Gastroesophageal sphincter (tissue), 4 donors: Measurements from ENCODE around the gene GRID2. TPM values are rescaled to one million over a fixed set of nuclear protein-coding genes. Genes with fewer than 3 reads are reported as not detected.

ENCODE experiments used
- ATAC-seq: fragments of 150-250 bp; one replicate; pipeline ENCODE4 v1.9.1; 2016; ENCODE audit warnings: mild to moderate bottlenecking, moderate library complexity
- H3K27ac ChIP-seq, 4 donors: fragments of 200-600 bp; sonication (generic) in 3 of 4; 1 replicate in 3 of 4; 2 replicates in 1 of 4; pipeline ENCODE4 v1.5.1; 2016 to 2019
- H3K27me3 ChIP-seq: fragments of 200-600 bp; sonication (generic); one replicate; pipeline ENCODE4 v1.5.1; 2019
- H3K36me3 ChIP-seq, 2 donors: fragments of 200-600 bp; sonication (generic); one replicate each; pipeline ENCODE4 v1.5.1; 2019; ENCODE audit warnings: control low read depth in 1 of 2
- H3K4me1 ChIP-seq, 3 donors: fragments of 200-600 bp; sonication (generic); 1 replicate in 2 of 3; 2 replicates in 1 of 3; pipeline ENCODE4 v1.5.1; 2016 to 2019; ENCODE audit warnings: control low read depth in 2 of 3
- H3K4me3 ChIP-seq, 2 donors: fragments of 200-600 bp; sonication (generic); one replicate each; pipeline ENCODE4 v1.5.1; 2019; ENCODE audit warnings: mild to moderate bottlenecking in 1 of 2, moderate library complexity in 1 of 2
- H3K9me3 ChIP-seq, 3 donors: fragments of 200-600 bp; sonication (generic); one replicate each; pipeline ENCODE4 v1.5.1; 2017 to 2019; ENCODE audit warnings: control low read depth in 2 of 3
- EP300 ChIP-seq: sonication (generic); formaldehyde crosslinking; IDR thresholded peaks from one replicate; pipeline ENCODE4 v1.6.1; 2017; ENCODE audit warnings: antibody characterized with exemption, mild to moderate bottlenecking
- POLR2A ChIP-seq, 2 donors: fragments of 450-650 bp; IDR thresholded peaks; one replicate each; pipeline ENCODE4 v1.6.1; 2017; ENCODE audit warnings: antibody characterized with exemption in 2 of 2, mild to moderate bottlenecking in 2 of 2, moderate library complexity in 1 of 2
- POLR2AphosphoS5 ChIP-seq: sonication (generic); formaldehyde crosslinking; IDR thresholded peaks from one replicate; pipeline ENCODE4 v1.6.1; 2017; ENCODE audit warnings: antibody characterized with exemption
- WGBS, 2 donors: methylation state at CpG; one replicate each; pipeline ENCODE4 v1.1.5; 2018; ENCODE audit warnings: low coverage in 1 of 2; 5-methylcytosine and 5-hydroxymethylcytosine counted together
- total RNA-seq, 4 donors: library from RNA; depleted of rRNA; stranded (reverse); fragments of >200 nt; gene quantifications; one replicate each; pipeline ENCODE4 v1.1.0, GENCODE V29; 2016
- TF ChIP-seq, protein P1 (sequence below), 4 experiments: fragments of 200-600 bp in 2 of 4; fragments of 450-650 bp in 2 of 4; sonication (generic) in 1 of 4; IDR thresholded peaks; one replicate each; pipeline ENCODE4 v1.5.1; 2017 to 2019; ENCODE audit warnings: antibody characterized with exemption in 4 of 4, mild to moderate bottlenecking in 2 of 4, moderate library complexity in 2 of 4

The GRID2 gene
- total RNA-seq, 4 donors from 2014 or later = 0.81 TPM; not detected in 3

GRCh38 chr4:92455329-92455839, 151.6 kb downstream of the GRID2 start:
- Histone ChIP-seq H3K4me1 (no peaks in the 10 kb centered on the region), H3K27ac (no peak overlapping the region), H3K27me3 (no peaks in the 10 kb centered on the region), H3K4me3 (no peak overlapping the region), H3K36me3 (no peaks in the 10 kb centered on the region), H3K9me3 (no peaks in the 10 kb centered on the region)
- 80 to 85% methylated on average over 7 of the region's 7 CpGs for WGBS, 2 donors
- no peak for TF ChIP-seq EP300
- no peak for TF ChIP-seq POLR2A (IDR thresholded peaks at IDR 0.05)
- no peak for TF ChIP-seq POLR2AphosphoS5
- TF ChIP-seq, protein P1, sequence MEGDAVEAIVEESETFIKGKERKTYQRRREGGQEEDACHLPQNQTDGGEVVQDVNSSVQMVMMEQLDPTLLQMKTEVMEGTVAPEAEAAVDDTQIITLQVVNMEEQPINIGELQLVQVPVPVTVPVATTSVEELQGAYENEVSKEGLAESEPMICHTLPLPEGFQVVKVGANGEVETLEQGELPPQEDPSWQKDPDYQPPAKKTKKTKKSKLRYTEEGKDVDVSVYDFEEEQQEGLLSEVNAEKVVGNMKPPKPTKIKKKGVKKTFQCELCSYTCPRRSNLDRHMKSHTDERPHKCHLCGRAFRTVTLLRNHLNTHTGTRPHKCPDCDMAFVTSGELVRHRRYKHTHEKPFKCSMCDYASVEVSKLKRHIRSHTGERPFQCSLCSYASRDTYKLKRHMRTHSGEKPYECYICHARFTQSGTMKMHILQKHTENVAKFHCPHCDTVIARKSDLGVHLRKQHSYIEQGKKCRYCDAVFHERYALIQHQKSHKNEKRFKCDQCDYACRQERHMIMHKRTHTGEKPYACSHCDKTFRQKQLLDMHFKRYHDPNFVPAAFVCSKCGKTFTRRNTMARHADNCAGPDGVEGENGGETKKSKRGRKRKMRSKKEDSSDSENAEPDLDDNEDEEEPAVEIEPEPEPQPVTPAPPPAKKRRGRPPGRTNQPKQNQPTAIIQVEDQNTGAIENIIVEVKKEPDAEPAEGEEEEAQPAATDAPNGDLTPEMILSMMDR (IDR thresholded peaks at IDR 0.05) = no peak
- no peak for ATAC-seq

GRCh38 chr4:92455951-92456350, 152.2 kb downstream of the GRID2 start:
- Histone ChIP-seq H3K36me3 (no peaks in the 10 kb centered on the region), H3K9me3 (no peaks in the 10 kb centered on the region), H3K27me3 (no peaks in the 10 kb centered on the region), H3K27ac (no peak overlapping the region), H3K4me3 (no peak overlapping the region), H3K4me1 (no peaks in the 10 kb centered on the region)
- no peak for ATAC-seq
- TF ChIP-seq POLR2A (IDR thresholded peaks at IDR 0.05) (no peak), EP300 (no peak), POLR2AphosphoS5 (no peak)
- TF ChIP-seq, protein P1 (IDR thresholded peaks at IDR 0.05) = no peak
- 42 to 43% methylated on average over 2 of the region's 2 CpGs for WGBS, 2 donors

- no peaks in the 10 kb centered on the region for H3K4me1 ChIP-seq
- no peak overlapping the region for H3K27ac ChIP-seq
- no peak for ATAC-seq
- no peaks in the 10 kb centered on the region for H3K27me3 ChIP-seq
- 67 to 70% methylated on average over 1 of the region's 1 CpG for WGBS, 2 donors
- no peak overlapping the region for H3K4me3 ChIP-seq
- H3K9me3 ChIP-seq = no peaks in the 10 kb centered on the region
- H3K36me3 ChIP-seq = no peaks in the 10 kb centered on the region
- TF ChIP-seq EP300 = no peak
- TF ChIP-seq POLR2A (IDR thresholded peaks at IDR 0.05) = no peak
Measured at GRCh38 chr4:92461732-92462131, 158.0 kb downstream of the GRID2 start.

DNA sequence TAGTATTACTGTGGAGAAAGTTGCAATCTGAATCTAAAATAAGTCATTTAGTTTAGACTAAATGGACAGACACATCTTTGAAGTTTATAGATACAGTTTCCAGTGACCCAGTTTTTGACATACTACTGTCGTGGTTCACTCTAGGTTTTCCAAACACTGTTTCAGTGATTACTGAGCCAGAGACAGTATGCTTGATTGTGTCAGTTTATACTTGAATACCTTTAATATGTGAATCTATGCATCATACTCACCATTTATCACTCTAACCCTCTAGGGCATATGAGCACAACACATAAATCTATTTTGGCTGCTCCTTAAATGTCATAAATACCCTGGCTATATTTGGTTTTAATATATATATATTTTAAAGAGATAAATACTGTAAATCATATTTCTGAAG, 173.5 kb downstream of the GRID2 start:
- Histone ChIP-seq H3K27me3 (no peaks in the 10 kb centered on the region), H3K27ac (no peak overlapping the region), H3K36me3 (no peaks in the 10 kb centered on the region), H3K4me3 (no peak overlapping the region), H3K4me1 (no peaks in the 10 kb centered on the region), H3K9me3 (no peaks in the 10 kb centered on the region)
- TF ChIP-seq, protein P1 (IDR thresholded peaks at IDR 0.05) = no peak
- TF ChIP-seq EP300 (no peak), POLR2AphosphoS5 (no peak), POLR2A (IDR thresholded peaks at IDR 0.05) (no peak)
- ATAC-seq = no peak
- 31 to 38% methylated on average over 1 of the region's 1 CpG for WGBS, 2 donors

- no peaks in the 10 kb centered on the region for H3K9me3 ChIP-seq
- ATAC-seq = no peak
Measured at GRCh38 chr4:92483341-92483740, 179.6 kb downstream of the GRID2 start.

More at GRCh38 chr4:92483341-92483740, 179.6 kb downstream of the GRID2 start:
- TF ChIP-seq, protein P1 (IDR thresholded peaks at IDR 0.05) = no peak
- TF ChIP-seq EP300 (no peak), POLR2AphosphoS5 (no peak), POLR2A (IDR thresholded peaks at IDR 0.05) (no peak)
- WGBS, 2 donors = 71 to 77% methylated on average over 3 of the region's 3 CpGs
- Histone ChIP-seq H3K36me3 (no peaks in the 10 kb centered on the region), H3K27me3 (no peaks in the 10 kb centered on the region), H3K4me1 (no peaks in the 10 kb centered on the region), H3K27ac (no peak overlapping the region), H3K4me3 (no peak overlapping the region)
